ENCODE results near the gene MRPL28.
"Not testable (repeated sequence)": the region's sequence is repeated elsewhere in the genome, so short reads cannot be mapped to it uniquely, and the experiment has no call there.

MRPL28 gene

DNA sequence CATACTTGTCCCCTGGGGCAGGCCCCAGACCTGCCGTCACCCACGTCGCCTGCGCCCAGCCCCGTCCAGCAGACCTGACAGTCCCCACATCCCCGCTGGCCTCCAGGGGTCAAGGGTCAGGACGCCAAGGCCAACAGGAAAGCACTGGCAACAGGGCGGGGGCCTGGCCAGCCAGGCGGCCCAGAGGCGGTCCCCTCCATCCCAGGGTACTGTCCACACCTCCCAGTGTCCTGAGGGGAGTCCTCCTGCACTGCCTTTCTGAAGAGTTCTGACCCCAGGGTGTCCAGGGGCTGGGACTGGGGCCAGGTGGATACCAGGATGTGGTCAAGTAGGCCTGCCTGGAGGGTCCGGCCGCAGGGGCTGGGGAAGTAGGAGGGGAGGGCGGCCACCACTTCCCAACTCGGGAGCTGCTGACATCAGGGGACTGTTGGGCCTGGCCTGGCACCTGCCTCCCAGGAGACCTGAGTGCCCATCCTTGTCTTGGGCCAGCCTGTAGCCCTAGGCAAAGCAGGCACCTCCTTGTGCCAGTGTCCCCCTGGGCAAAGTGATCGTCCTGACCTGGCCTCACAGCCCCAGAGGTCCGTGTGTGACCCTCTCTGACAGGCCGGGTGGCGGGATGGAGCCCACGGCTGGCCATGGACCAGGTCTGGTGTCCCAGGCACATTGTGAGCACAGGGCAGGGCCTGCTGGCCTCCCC is 11.1 kb downstream of the MRPL28 start:
- no peak for DNase-seq

DNA sequence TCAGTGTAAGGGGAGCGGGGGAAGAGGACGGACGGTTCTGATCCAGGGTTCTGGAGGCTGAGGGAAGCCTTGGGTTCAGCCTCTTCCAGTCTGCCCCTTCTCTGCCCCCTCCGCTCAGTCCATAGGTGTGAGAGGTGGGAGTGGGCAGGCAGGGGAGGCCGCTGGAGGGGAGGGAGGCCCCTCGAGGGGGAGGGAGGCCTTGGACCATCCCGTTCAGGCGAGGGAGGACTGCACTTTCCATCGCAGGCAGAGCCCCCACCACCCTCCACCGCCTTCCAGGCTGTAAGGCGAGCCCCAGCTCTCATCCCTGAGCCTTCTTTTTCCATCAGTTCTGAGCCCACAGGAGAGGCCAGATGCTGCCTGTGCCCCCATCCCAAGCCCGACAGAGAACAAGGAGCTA is 13.6 kb downstream of the MRPL28 start:
- no peak for DNase-seq

DNA sequence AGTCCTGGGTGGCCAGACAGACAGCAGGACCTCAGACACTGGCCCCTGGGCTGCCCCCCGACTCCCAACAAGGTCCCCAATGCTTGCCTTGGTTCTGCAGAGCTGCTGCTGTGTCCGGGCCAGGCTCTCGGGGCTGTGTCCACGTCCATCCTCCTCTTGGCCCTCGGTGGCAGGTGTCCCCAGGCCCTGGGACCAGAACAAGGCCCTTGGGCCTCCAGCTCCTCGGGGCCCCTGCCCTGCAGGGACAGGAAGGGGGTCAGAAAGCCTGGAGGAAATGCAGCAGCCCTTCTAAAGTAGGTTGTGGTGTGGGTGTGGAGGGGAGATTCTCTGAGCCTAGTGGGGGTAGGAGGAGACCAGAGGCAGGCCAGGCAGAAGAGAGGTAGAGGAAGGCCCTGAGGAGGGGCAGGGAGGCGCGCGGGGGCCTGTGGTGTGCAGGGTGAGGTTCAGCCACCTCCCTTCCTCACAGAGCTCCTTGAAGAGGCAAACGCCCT is 15.3 kb downstream of the MRPL28 start:
- peak; percentile 51 for DNase-seq

DNA sequence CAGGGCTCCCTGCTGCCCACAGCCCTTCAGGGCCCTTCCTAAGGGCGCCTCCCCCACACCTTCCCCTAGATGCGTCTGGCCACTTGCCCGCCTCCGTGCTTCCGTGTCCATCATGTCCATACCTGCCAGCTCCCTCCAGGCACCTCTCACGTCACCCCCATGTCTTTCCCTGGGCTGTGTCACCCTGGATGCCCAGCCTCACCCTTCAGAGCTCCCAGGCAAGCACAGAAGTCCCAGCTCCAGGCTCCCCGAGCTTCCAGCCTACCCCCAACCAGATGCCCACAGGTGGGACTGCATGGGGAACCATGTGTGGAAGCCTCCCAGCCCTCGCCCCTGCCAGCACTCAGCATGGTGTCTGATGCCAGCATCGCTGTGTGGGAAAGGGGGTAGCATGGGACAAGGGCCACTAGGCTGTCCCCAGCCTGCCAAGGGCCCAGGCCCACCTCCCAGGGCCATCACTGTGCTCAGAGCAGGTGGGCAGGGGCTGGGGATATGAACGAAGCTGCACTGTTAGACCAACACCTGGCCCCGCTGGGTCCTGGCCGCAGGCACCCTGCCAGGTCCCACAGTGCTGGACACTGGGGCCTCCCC is 16.0 kb downstream of the MRPL28 start:
- DNase-seq: no peak

DNA sequence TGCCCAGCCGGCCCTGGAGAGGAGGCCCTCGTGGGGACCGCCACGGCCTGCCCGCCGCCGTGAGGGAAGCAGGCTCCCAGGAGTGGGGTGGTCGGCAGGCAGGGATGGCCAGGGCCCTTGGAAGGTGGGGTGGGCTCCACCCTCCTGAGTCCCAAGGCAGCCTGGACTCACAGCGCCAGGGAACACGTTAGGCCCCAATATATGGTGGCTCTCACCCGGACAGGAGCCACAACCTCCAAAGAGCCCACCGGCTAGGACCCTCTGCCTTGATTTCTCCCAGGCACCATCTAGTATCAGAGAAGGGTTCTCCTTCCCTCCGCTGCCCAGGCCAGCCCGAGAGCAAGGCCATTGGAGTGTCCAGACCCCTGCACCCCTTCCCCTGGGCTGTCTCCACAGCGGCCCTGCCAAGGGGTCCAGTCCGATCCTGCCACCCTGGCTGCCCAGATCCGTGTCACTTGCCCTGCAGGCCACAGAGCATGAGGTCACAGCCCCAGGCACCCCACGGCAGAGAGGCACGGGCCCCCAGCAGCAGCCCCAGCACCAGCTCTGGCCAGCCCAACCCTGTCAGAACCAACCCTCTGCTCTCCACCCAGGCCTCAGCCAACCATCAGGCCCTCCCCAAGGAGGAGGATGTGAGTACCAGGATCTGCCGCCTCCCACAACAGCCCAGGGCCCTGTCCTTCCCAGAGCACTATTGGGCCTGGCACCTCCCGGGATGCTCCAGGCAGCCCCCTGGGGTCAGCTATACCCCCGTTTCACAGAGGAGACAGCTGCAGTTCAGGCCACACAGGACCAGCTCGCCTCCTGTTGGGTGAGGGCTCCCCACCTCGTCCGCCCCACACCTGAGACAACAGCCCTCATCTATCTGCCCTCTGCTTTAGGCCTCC is 16.7 kb downstream of the MRPL28 start:
- DNase-seq: no peak

DNA sequence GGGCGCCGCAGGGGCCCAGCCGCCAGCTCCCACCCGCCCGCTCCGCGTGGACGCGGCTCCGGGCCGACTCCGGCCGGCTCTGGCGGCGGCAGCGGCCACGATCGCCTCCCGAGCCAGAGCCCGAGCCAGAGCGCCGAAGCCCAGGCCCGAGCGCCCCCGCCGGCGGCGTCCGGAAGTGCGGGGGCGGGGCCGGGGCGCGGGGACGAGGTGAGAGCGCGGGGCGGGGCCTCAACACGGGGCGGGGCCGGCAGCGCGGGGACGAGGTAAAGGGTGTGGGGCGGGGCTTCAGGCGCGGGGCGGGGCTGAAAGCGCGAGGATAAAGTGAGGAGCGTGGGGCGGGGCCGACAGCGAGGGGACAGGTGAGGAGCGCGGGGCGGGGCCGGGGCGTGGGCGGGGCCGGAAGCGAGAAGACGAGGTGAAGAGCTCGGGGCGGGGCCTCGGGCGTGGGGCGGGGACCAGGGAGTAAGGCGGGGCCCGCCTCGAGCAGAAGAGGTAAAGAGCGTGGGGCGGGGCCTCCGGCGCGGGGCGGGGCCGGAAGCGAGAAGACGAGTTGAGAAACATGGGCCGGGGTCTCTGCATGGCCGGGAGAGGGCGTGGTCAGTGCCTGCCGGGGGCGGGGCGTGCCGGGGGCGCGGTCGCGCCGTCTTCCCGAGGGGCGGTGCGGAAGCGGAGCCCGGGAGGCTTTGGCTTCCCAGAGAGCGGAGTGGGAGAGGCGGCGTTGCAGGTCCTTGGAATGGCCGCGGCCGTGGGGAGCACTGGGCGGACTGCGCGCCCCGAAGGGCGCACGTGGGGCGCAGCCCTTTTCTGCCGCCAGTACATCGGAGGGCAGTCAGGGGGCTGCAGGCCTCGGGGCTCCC is 17.6 kb downstream of the MRPL28 start, which contains the start of gene AXIN1:
TSS of gene AXIN1 (minus strand) at position 177 of the 857 bp plus-strand sequence. CDS start 5,698 bp downstream, outside the sequence.
- peak; percentile 100 for DNase-seq

DNA sequence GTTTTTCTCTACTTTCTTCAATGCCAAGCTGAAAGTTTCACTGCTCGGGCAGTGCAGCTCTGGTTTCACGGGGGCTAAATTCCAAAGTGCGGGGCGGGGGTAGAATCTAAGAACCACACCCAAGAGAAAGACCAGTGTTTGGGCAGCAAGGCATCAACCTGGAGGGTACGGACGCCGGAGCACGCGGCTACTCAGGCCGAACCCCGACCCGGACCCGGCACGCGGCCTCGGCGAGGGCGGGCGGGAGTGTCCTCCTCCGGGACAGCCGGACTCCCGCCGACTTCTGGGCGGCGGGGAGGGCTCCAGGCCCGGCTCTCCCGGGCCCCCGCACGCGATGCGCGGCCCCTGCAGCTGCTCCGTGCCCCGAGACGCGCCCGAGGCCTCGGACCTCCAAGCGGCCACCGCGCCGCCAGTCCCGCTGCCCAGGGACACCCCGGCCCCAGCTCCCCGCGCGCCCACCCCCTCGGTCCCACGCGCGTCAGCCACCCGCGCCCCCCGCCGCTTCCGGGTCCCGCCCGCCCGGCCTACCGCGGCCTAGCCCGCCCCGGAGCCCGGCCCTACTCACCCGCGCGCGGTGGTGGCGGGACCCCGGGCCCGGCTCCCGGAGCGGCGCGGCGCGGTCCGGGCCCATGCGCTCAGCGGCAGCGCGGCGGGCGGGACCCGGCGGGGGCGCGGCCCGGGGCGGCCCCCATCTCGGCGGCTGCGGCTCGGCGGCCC is 18.4 kb downstream of the MRPL28 start:
- peak; percentile 53 for DNase-seq

DNA sequence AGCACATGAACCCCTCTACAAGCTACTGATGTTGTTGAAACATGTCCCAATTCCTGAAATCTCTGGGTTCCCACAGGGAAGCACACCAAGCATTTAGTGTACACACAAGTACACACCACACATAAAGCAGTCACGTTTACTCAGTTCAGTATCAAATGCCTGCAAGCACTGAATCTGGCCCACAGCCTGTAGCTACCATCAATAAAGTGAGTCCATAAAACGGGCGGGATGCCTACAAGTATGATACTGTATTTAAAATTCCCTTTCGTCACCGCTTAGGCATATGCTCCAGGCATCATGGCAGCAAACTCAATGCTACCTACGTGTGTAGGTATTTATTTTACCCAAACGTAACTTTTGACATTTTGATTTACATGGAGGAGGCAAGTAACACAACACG is 20.1 kb downstream of the MRPL28 start:
- DNase-seq: no peak

DNA sequence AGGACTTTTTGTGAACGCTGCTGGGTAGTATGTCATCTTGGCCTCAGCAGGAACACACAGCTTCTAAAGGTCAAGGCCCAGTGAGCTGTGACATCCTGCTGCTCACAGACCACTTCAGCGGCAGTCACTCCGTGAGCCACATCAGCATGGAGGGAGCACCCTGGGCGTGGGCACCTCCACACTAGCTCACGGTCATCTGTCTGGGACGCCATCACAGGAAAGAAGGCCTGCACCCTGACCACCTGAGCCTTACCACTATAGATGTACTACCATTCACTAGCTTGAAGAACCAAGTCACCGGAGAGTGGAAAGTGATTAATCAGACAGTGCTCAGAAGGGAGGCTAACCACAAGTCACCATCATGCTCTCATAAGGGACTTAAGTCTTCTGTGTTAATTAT is 21.1 kb downstream of the MRPL28 start:
- no peak for DNase-seq

DNA sequence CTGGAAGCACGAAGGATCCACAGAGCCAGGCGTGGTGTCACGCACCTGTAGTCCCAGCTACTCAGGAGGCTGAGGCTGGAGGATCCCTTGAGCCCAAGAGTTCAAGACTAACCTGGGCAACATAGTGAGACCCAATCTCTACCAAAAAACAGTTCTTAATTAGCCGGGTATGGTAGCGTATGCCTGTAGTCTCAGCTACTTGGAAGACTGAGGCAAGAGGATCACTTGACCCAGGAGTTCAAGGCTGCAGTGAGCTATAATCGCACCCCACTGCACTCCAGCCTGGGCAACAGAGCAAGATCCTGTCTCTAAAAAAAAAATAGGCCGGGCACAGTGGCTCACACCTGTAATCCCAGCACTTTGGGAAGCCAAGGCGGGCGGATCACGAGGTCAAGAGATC is 21.8 kb downstream of the MRPL28 start:
- not testable (repeated sequence) for DNase-seq

DNA sequence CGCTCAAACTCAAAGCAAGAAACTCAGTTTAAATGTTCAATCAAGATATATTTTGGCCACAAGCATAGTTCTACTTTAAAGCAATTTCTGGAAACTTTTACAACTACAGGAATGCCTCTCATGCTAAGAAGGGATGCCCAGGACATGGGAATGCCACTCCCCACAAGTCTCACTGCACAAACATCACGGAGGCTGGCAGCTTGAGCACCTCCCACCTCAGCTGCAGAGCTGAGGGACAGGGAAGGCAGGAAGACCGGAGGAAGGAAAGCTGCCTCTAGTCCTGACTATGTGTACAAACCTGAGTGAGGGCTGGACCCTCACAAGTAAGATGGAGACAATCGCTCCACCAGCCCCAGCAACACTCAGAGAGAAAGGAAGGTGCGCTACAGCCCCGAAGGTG is 23.1 kb downstream of the MRPL28 start:
- DNase-seq: no peak

DNA sequence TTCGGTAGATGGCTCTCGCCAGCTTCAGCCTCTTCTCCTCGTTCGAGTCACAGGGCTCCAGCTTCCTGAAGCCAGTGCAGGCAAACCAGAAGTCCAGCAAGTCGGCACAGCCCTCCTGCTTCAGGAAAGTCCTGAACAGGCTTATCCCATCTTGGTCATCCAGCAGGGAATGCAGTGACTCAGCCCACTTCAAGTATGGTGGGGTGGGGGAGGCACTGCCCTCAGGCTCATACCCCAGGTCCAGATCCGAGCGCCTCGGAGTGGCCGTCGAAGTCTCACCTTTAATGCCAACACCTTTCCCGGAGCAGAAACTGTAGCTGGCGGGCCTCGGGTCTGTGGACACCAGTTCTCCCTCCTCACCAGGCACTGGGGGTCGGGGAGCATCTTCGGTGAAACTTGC is 23.8 kb downstream of the MRPL28 start:
- DNase-seq: no peak

DNA sequence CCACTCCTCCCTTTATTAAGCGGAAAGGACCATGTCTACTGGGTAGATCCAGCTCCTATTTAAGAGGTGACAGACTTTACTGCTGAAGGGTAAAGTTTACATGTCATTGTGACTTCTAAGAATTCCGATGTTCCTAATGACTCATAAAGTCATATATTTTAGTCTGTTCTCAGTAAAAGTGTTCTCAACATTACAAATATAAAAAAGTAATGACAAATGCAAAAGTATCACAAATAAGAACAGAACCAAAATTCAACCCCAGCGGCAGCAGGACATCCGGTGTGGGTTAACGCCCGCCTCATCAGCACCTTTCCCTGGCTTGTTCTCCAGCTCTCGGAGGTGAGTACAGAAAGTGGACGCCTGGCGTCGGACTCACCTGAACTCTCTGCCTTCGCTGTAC is 24.6 kb downstream of the MRPL28 start:
- no peak for DNase-seq

DNA sequence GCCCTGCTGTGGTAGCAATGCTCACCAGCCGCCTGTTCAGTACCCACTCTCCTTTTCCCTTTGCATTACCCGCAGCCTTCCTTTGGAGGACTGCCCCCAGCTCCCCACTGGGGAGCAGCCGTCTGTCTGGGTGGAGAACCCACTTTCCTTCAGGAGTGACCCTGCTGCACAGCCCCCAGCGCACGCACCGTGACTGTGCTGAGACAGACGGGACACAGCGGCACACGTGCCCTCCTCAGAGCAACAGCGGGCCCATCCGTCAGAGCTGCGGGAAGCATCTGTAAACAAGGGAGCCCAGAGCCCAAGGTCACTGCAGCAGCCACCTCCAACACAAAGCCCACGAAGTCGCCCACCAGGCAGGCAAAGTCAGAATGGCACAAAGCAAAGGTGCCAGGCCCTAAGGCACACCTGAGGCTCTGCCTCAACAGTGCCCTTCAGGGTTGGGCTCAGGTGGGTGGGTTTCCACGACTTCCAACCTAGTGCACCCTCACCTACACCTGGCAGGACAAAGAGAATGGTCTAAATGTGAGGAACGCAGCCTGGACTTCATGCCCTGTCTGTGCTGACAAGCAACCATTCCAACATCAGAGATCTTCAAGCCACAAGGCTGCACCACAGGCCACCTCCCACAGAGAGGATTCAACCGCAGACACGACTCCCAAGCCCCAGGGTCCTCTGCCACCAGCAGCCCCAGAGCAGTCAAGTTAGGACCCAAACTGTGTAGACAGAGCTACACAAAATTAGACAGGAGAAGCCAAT is 27.7 kb downstream of the MRPL28 start:
- no peak for DNase-seq

DNA sequence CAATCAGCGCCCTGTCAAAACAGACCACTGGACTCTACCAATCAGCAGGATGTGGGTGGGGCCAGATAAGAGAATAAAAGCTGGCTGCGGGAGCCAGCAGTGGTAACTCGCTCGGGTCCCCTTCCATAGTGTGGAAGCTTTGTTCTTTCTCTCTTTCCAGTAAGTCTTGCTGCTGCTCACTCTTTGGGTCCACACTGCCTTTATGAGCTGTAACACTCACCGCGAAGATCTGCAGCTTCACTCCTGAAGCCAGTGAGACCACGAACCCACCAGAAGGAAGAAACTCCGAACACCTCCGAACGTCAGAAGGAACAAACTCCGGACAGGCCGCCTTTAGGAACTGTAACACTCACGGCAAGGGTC is 28.4 kb downstream of the MRPL28 start:
- not testable (repeated sequence) for DNase-seq

DNA sequence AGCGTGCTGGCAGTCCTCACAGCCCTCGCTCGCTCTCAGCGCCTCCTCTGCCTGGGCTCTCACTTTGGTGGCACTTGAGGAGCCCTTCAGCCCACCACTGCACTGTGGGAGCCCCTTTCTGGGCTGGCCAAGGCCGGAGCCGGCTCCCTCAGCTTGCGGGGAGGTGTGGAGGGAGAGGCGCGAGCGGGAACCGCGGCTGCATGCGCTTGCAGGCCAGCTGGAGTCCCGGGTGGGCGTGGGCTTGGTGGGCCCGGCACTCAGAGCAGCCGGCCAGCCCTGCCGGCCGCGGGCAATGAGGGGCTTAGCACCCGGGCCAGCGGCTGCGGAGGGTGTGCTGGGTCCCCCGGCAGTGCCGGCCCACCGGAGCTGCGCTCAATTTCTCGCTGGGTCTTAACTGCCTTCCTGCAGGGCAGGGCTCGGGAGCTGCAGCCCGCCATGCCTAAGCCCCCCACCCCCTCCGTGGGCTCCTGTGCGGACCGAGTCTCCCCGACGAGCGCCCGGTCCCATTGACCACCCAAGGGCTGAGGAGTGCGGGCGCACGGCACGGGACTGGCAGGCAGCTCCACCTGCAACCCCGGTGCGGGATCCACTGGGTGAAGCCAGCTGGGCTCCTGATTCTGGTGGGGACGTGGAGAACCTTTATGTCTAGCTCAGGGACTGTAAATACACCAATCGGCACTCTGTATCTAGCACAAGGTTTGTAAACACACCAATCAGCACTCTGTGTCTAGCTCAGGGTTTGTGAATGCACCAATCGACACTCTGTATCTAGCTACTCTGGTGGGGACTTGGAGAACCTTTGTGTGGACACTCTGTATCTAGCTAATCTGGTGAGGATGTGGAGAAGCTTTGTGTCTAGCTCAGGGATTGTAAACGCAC is 29.0 kb downstream of the MRPL28 start:
- DNase-seq: not testable (repeated sequence)

DNA sequence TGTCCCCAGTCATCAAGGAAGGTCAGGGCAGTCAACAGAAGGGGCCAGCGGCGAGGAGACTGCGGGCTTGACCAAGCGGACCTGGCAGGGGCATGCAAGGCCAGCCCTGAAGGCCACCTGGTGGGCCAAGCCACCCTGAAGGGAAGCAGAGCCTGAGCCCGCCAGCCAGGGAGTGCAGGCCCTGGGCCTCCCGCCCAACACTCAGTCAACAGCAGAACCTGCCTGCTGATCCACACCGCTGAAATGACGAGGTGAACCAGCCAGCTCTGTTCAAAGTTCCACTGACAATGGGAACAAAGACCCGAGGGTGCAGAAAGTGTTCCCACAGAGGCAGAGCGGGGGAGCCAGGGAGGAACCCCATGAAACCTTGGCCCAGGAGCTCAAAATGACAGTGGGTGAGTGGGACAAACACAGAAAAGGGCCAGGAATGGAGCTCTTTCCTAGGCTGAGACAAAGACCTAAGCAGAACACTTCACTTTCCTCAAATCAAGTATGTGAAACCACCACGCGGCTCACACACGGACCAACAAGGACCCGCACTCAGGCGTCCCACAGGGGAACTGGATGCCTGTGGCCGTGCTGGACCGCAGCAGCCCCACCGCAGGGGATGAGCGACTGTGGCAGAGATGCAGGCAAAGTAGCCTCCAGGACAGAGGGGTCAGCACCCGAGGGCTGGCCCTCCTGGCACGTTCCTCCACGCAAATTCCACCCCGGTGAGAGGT is 29.8 kb downstream of the MRPL28 start:
- DNase-seq: no peak

DNA sequence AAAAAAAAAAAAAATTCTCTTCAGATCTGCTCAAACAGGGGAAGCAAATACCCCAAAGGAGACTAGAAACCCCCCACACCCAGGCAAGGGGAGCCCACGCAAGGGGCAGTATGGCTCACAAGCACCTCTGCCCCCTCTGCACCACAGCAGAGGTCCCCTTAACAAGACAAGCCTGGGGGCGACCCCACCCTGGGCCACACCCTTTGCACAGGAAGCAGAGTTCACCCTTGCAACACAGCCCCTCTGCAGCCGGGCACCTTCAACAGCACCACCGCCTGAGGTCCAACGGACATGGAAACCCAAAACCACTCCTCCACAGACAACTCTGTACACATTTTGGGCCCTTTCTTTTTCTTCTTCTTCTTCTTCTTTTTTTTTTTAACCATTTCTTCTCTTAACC is 30.7 kb downstream of the MRPL28 start:
- no peak for DNase-seq

DNA sequence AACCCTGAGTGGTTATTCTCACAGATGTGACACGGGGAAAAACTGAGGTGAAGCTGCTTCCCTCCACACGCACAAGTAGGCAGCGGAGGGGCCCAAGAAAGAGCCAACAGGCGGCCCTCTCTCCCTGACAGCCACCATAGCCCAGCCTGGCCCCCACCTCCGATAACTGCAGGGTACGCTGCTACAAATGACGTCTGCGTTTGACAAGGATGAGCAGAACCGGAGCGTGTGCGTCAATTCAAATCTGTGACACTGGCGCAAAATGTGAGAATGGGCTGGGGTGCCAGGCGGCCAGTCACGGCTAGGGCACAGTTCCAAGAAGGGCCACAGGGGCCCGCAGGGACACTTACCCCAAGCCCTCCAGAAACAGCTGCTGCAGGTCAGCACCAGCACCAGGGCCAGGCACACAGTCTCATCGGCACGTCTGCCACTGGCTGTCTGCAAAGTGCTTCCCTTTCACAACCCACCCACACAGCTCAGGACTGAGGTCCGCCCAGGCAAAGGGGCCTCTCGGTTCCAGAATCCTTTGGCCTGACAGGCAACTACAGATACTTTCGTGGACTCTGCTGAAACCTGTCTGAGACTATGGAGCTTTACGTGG is 32.3 kb downstream of the MRPL28 start:
- no peak for DNase-seq

Measured in CD4-positive, alpha-beta T cell treated with Interleukin-6 for 4 hours (primary cell).